HCT116 (cell line): ENCODE measurements around the gene DKK3. TPM values are rescaled to one million over a fixed set of nuclear protein-coding genes. Genes with fewer than 3 reads are reported as not detected.

ENCODE experiments used
- ATAC-seq: fragments of 200-7000 bp; cut with Tn5 transposase; 2 replicates; pipeline ENCODE4 v1.9.1; 2020; ENCODE audit warnings: mild to moderate bottlenecking, moderate library complexity
- BruUV-seq: library from RNA; stranded (reverse); fragments of 400-500 nt; replicated peaks from 2 replicates; lab custom pipeline; 2021; lab: Mats Ljungman, UMichigan
- CTCF ChIA-PET: fragments of 300-600 bp; sonication (Branson Sonifier 250); formaldehyde crosslinking; loops from one replicate; lab custom pipeline; 2021; ENCODE audit warnings: antibody characterized with exemption; lab: Charles Lee
- POLR2A ChIA-PET: fragments of 300-600, 350-600 bp; sonication (Branson Sonifier 250); formaldehyde crosslinking; loops from one replicate; lab custom pipeline; 2021; ENCODE audit warnings: antibody characterized with exemption; lab: Charles Lee
- RAD21 ChIA-PET, 2 experiments: fragments of 300-600 bp; sonication (Branson Sonifier 250); formaldehyde crosslinking; loops; one replicate each; lab custom pipeline; 2023; ENCODE audit warnings: low total read pairs in 2 of 2; ENCODE audit not compliant: uncharacterized antibody in 2 of 2, unreplicated experiment in 2 of 2, low non-redundant PET in 1 of 2; lab: Charles Lee
- DNase-seq: peaks from one replicate; pipeline ENCODE4 v3.0.0-alpha.2; 2010; ENCODE audit warnings: low read depth, low spot score
- H2AFZ ChIP-seq: fragments of 200-600 bp; shearing (Covaris generic), sonication (generic); 2 replicates; pipeline ENCODE4 v1.6.1; 2017; ENCODE audit warnings: low read depth, mixed run types, mixed read lengths, antibody characterized with exemption, low read length; ENCODE audit not compliant: poor library complexity, severe bottlenecking
- H3K27ac ChIP-seq: 2 replicates; pipeline ENCODE4 v1.5.1; 2012; ENCODE audit warnings: low read depth, low read length
- H3K27me3 ChIP-seq: fragments of 200-600 bp; sonication (generic); 2 replicates; pipeline ENCODE4 v1.6.1; 2016; ENCODE audit warnings: mixed run types, low read length, mixed read lengths; ENCODE audit not compliant: insufficient read depth
- H3K36me3 ChIP-seq, 2 experiments: fragments of 200-500 bp in 1 of 2; fragments of 200-600 bp in 1 of 2; sonication (Bioruptor generic) in 1 of 2; sonication (generic) in 1 of 2; 2 replicates each; pipeline versions ENCODE4 v1.5.1 to v1.6.1; 2014 to 2016; ENCODE audit warnings: low read length in 2 of 2, inconsistent platforms in 1 of 2, mixed read lengths in 1 of 2, mixed run types in 1 of 2; ENCODE audit not compliant: insufficient read depth in 2 of 2, control insufficient read depth in 1 of 2
- H3K4me1 ChIP-seq, 2 experiments: fragments of 200-600 bp in 1 of 2; sonication (generic) in 1 of 2; 2 replicates each; pipeline versions ENCODE4 v1.5.1 to v1.6.1; 2012 to 2017; ENCODE audit warnings: low read length in 2 of 2, inconsistent platforms in 1 of 2, mild to moderate bottlenecking in 1 of 2, mixed read lengths in 1 of 2, mixed run types in 1 of 2, moderate library complexity in 1 of 2; ENCODE audit not compliant: insufficient read depth in 2 of 2, control insufficient read depth in 1 of 2
- H3K4me2 ChIP-seq: fragments of 200-600 bp; sonication (generic); 2 replicates; pipeline ENCODE4 v1.6.1; 2017; ENCODE audit warnings: mixed run types, low read length, mixed read lengths
- H3K4me3 ChIP-seq, 2 experiments: fragments of 200-600 bp in 1 of 2; sonication (generic) in 1 of 2; replicated peaks in 1 of 2; 2 replicates each; pipeline ENCODE4 v1.5.1; 2011 to 2016; ENCODE audit warnings: low read length in 2 of 2, control low read depth in 1 of 2, low read depth in 1 of 2, mild to moderate bottlenecking in 1 of 2, mixed read lengths in 1 of 2, mixed run types in 1 of 2
- H3K79me2 ChIP-seq: fragments of 200-600 bp; sonication (generic); 2 replicates; pipeline ENCODE4 v1.6.1; 2017; ENCODE audit warnings: mild to moderate bottlenecking, mixed run types, low read length, moderate library complexity, mixed read lengths; ENCODE audit not compliant: insufficient read depth
- H3K9ac ChIP-seq: fragments of 200-600 bp; sonication (generic); 2 replicates; pipeline ENCODE4 v1.6.1; 2016; ENCODE audit warnings: low read length, mixed read lengths
- H3K9me2 ChIP-seq: fragments of 200-600 bp; sonication (generic), shearing (Covaris generic); 2 replicates; pipeline ENCODE4 v1.6.1; 2017; ENCODE audit warnings: mixed run types, mild to moderate bottlenecking, moderate library complexity; ENCODE audit not compliant: insufficient read depth
- H3K9me3 ChIP-seq, 2 experiments: fragments of 200-500 bp in 1 of 2; fragments of 200-600 bp in 1 of 2; sonication (Bioruptor generic) in 1 of 2; sonication (generic) in 1 of 2; 2 replicates each; pipeline ENCODE4 v1.6.1; 2014 to 2017; ENCODE audit warnings: low read length in 2 of 2, mixed read lengths in 2 of 2, inconsistent platforms in 1 of 2, low read depth in 1 of 2, mild to moderate bottlenecking in 1 of 2, mixed run types in 1 of 2, moderate library complexity in 1 of 2; ENCODE audit not compliant: control insufficient read depth in 1 of 2, insufficient read depth in 1 of 2
- H4K20me1 ChIP-seq: fragments of 200-600 bp; sonication (generic), shearing (Covaris generic); 2 replicates; pipeline ENCODE4 v1.6.1; 2017; ENCODE audit warnings: mixed run types, mild to moderate bottlenecking, moderate library complexity; ENCODE audit not compliant: insufficient read depth
- CBX3 ChIP-seq: IDR thresholded peaks from 2 replicates; pipeline ENCODE4 v1.6.1; 2012; ENCODE audit warnings: low read depth
- EGR1 ChIP-seq: IDR thresholded peaks from 2 replicates; pipeline ENCODE4 v1.6.1; 2012; ENCODE audit warnings: low read depth
- EZH2 ChIP-seq: fragments of 200-600 bp; sonication (generic); IDR thresholded peaks from 2 replicates; pipeline ENCODE4 v1.6.1; 2017; ENCODE audit warnings: antibody characterized with exemption, mixed run types
- FOSL1 ChIP-seq: IDR thresholded peaks from 2 replicates; pipeline ENCODE4 v1.6.1; 2012; ENCODE audit warnings: low read depth
- POLR2AphosphoS5 ChIP-seq: IDR thresholded peaks from 2 replicates; pipeline ENCODE4 v1.6.1; 2011; ENCODE audit warnings: mild to moderate bottlenecking, low read depth, low read length, moderate library complexity
- SP1 ChIP-seq: IDR thresholded peaks from 2 replicates; pipeline ENCODE4 v1.6.1; 2012; ENCODE audit warnings: low read depth
- TCF7L2 ChIP-seq: IDR thresholded peaks from 2 replicates; pipeline ENCODE4 v1.7.0; 2011; ENCODE audit warnings: borderline replicate concordance, inconsistent platforms; ENCODE audit not compliant: insufficient read depth, insufficient read length; ENCODE audit errors: extremely low read depth
- intact Hi-C: fragments of 100-400 bp; cut with micrococcal nuclease; formaldehyde crosslinking; loops from 2 replicates; pipeline ENCODE4 v1.10.0; 2022
- total RNA-seq: library from RNA; stranded (reverse); gene quantifications from one replicate; pipeline ENCODE4 v1.2.1, GENCODE V29; 2021; ENCODE audit not compliant: unreplicated experiment
- TF ChIP-seq, protein P1 (sequence below), 3 experiments: fragments of 200-600 bp in 1 of 3; sonication (generic) in 1 of 3; IDR thresholded peaks in 2 of 3; conservative IDR thresholded peaks in 1 of 3; 2 replicates each; pipeline ENCODE4 v1.5.1; 2012 to 2017; ENCODE audit warnings: low read depth in 2 of 3, low read length in 2 of 3, antibody characterized with exemption in 1 of 3, borderline replicate concordance in 1 of 3, control low read depth in 1 of 3, mild to moderate bottlenecking in 1 of 3, mixed read lengths in 1 of 3, mixed run types in 1 of 3, moderate library complexity in 1 of 3; ENCODE audit not compliant: insufficient read depth in 1 of 3

DKK3 gene
- total RNA-seq, 1 experiment from 2014 or later, result 0.49 TPM

GRCh38 chr11:12050470-12051286 lies 42.3 kb upstream of the DKK3 start:
- no peak for TF ChIP-seq TCF7L2
- TF ChIP-seq EZH2, result no peak
- no peak for TF ChIP-seq EGR1
- TF ChIP-seq FOSL1, result no peak
- TF ChIP-seq POLR2AphosphoS5, result no peak
- TF ChIP-seq, protein P1, sequence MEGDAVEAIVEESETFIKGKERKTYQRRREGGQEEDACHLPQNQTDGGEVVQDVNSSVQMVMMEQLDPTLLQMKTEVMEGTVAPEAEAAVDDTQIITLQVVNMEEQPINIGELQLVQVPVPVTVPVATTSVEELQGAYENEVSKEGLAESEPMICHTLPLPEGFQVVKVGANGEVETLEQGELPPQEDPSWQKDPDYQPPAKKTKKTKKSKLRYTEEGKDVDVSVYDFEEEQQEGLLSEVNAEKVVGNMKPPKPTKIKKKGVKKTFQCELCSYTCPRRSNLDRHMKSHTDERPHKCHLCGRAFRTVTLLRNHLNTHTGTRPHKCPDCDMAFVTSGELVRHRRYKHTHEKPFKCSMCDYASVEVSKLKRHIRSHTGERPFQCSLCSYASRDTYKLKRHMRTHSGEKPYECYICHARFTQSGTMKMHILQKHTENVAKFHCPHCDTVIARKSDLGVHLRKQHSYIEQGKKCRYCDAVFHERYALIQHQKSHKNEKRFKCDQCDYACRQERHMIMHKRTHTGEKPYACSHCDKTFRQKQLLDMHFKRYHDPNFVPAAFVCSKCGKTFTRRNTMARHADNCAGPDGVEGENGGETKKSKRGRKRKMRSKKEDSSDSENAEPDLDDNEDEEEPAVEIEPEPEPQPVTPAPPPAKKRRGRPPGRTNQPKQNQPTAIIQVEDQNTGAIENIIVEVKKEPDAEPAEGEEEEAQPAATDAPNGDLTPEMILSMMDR (IDR thresholded peaks at IDR 0.05 in 2 of 3, conservative IDR thresholded peaks at IDR 0.05 in 1 of 3; ENCODE audit: borderline replicate concordance in 1 of 3, insufficient read depth in 1 of 3, low read depth in 2 of 3, low read length in 2 of 3), result no peak
- TF ChIP-seq CBX3, result no peak
- TF ChIP-seq SP1, result no peak
- no peak for DNase-seq
- H3K9me2 ChIP-seq, result no peaks in the 10 kb centered on the region
- POLR2A ChIA-PET, result no interaction called here
- no peaks in the 10 kb centered on the region for H3K27me3 ChIP-seq
- CTCF ChIA-PET, result interaction anchor here (0.7 to 2.1 kb wide), 4 partner anchors 37 to 263 kb away, joined by 3 to 8 read pairs (median 4); no protein-coding TSS in a partner anchor
- H4K20me1 ChIP-seq, result no peaks in the 10 kb centered on the region
- H3K27ac ChIP-seq, result no peak overlapping the region
- no peak overlapping the region for H3K4me2 ChIP-seq
- H3K4me1 ChIP-seq, result peaks cover 0 to 9% of the 10 kb centered on the region in 2 experiments; a peak in 1 of 4 replicates
- no peak for ATAC-seq
- intact Hi-C loops, result loop anchor here (1.0 kb wide), 1 partner anchor 186 kb away; no protein-coding TSS in a partner anchor
- H2AFZ ChIP-seq, result no peak overlapping the region
- no peaks in the 10 kb centered on the region for H3K9me3 ChIP-seq
- no peak overlapping the region for H3K9ac ChIP-seq
- H3K4me3 ChIP-seq, result no peak overlapping the region
- RAD21 ChIA-PET, result no interaction called here
- no peaks in the 10 kb centered on the region for H3K36me3 ChIP-seq
- H3K79me2 ChIP-seq, result no peaks in the 10 kb centered on the region
- BruUV-seq, result no TSS peak
